ENCODE measurements around the gene PRR35.

PRR35 gene

GRCh38 chr16:575354-576196, 15.4 kb downstream of the PRR35 start:
- no peak for TF ChIP-seq CTCF (IDR thresholded peaks at IDR 0.05; ENCODE audit: low read length, missing control alignments)
- no peak for DNase-seq (ENCODE audit: low read depth)
- H3K4me3 ChIP-seq (replicated peaks; ENCODE audit: low read depth, low read length) = no peak overlapping the region

GRCh38 chr16:576197-576822, 16.1 kb downstream of the PRR35 start:
- no peak for DNase-seq (ENCODE audit: low read depth)

GRCh38 chr16:576823-577201, 16.6 kb downstream of the PRR35 start:
- H3K4me3 ChIP-seq (replicated peaks; ENCODE audit: low read depth, low read length) = no peak overlapping the region
- DNase-seq (ENCODE audit: low read depth) = no peak
- TF ChIP-seq CTCF (IDR thresholded peaks at IDR 0.05; ENCODE audit: low read length, missing control alignments) = no peak

More at GRCh38 chr16:576197-576822, 16.1 kb downstream of the PRR35 start:
- TF ChIP-seq CTCF (IDR thresholded peaks at IDR 0.05; ENCODE audit: low read length, missing control alignments) = no peak
- no peak overlapping the region for H3K4me3 ChIP-seq (replicated peaks; ENCODE audit: low read depth, low read length)

GRCh38 chr16:577796-578195, 17.6 kb downstream of the PRR35 start:
- TF ChIP-seq CTCF (IDR thresholded peaks at IDR 0.05; ENCODE audit: low read length, missing control alignments) = no peak
- H3K4me3 ChIP-seq (replicated peaks; ENCODE audit: low read depth, low read length) = no peak overlapping the region
- DNase-seq (ENCODE audit: low read depth) = no peak

- H3K4me3 ChIP-seq (replicated peaks; ENCODE audit: low read depth, low read length) = no peak overlapping the region
- no peak for TF ChIP-seq CTCF (IDR thresholded peaks at IDR 0.05; ENCODE audit: low read length, missing control alignments)
- no peak for DNase-seq (ENCODE audit: low read depth)
Observed at GRCh38 chr16:578232-578869, 18.2 kb downstream of the PRR35 start.

- H3K4me3 ChIP-seq (replicated peaks; ENCODE audit: low read depth, low read length) = no peak overlapping the region
- DNase-seq (ENCODE audit: low read depth) = peak; percentile 80
- TF ChIP-seq CTCF (IDR thresholded peaks at IDR 0.05; ENCODE audit: low read length, missing control alignments) = peak; percentile 76
Observed at GRCh38 chr16:578870-579405, 18.7 kb downstream of the PRR35 start.
